Astrocyte (in vitro differentiated cells and primary cell): ENCODE measurements around the gene FAM117A. TPM values are rescaled to one million over a fixed set of nuclear protein-coding genes. Genes with fewer than 3 reads are reported as not detected.

Experiments used
- DNase-seq: peaks from one replicate; pipeline ENCODE4 v3.0.0-alpha.2; 2010; ENCODE audit warnings: low read depth
- FAIRE-seq: peaks from 2 replicates; lab custom pipeline; 2011; peaks lifted over from hg19 to GRCh38; lab: Jason Lieb, UNC
- H2AFZ ChIP-seq: 2 replicates; pipeline ENCODE4 v1.6.0; 2012; ENCODE audit warnings: low read depth, low read length, inconsistent platforms
- H3K27ac ChIP-seq: 2 replicates; pipeline ENCODE4 v1.5.1; 2011; ENCODE audit warnings: low read depth, low read length, inconsistent platforms
- H3K27me3 ChIP-seq: 2 replicates; pipeline ENCODE4 v1.6.0; 2011; ENCODE audit warnings: low read length, inconsistent platforms; ENCODE audit not compliant: insufficient read depth
- H3K36me3 ChIP-seq: 2 replicates; pipeline ENCODE4 v1.5.1; 2011; ENCODE audit warnings: low read length, inconsistent platforms; ENCODE audit not compliant: insufficient read depth
- H3K4me1 ChIP-seq: 2 replicates; pipeline ENCODE4 v1.5.1; 2011; ENCODE audit warnings: low read length, inconsistent platforms; ENCODE audit not compliant: insufficient read depth
- H3K4me2 ChIP-seq: 2 replicates; pipeline ENCODE4 v1.6.0; 2012; ENCODE audit warnings: low read length, inconsistent platforms
- H3K4me3 ChIP-seq: 2 replicates; pipeline ENCODE4 v1.5.1; 2011; ENCODE audit warnings: low read depth, mild to moderate bottlenecking, low read length, inconsistent platforms; ENCODE audit not compliant: insufficient read depth
- H3K79me2 ChIP-seq: 2 replicates; pipeline ENCODE4 v1.6.0; 2012; ENCODE audit warnings: mild to moderate bottlenecking, low read length, inconsistent platforms; ENCODE audit not compliant: insufficient read depth
- H3K9ac ChIP-seq: 2 replicates; pipeline ENCODE4 v1.6.0; 2012; ENCODE audit warnings: mild to moderate bottlenecking, low read length, inconsistent platforms
- H3K9me3 ChIP-seq: 2 replicates; pipeline ENCODE4 v1.5.1; 2012; ENCODE audit warnings: low read depth, mild to moderate bottlenecking, low read length, inconsistent platforms; ENCODE audit not compliant: insufficient read depth
- H4K20me1 ChIP-seq: 2 replicates; pipeline ENCODE4 v1.6.0; 2012; ENCODE audit warnings: low read length, inconsistent platforms; ENCODE audit not compliant: insufficient read depth
- H3K27ac Mint-ChIP-seq: one replicate; pipeline ENCODE4 v1.8.0; 2021; ENCODE audit warnings: mild to moderate bottlenecking, mixed read lengths; ENCODE audit not compliant: unreplicated experiment
- H3K27me3 Mint-ChIP-seq: one replicate; pipeline ENCODE4 v1.8.0; 2021; ENCODE audit warnings: low read depth, mixed read lengths; ENCODE audit not compliant: unreplicated experiment
- H3K36me3 Mint-ChIP-seq: one replicate; pipeline ENCODE4 v1.8.0; 2021; ENCODE audit warnings: low read depth, mixed read lengths; ENCODE audit not compliant: unreplicated experiment
- H3K4me1 Mint-ChIP-seq: one replicate; pipeline ENCODE4 v1.8.0; 2021; ENCODE audit warnings: low read depth, mixed read lengths; ENCODE audit not compliant: unreplicated experiment
- H3K4me3 Mint-ChIP-seq: one replicate; pipeline ENCODE4 v1.8.0; 2021; ENCODE audit warnings: mild to moderate bottlenecking, moderate library complexity, mixed read lengths; ENCODE audit not compliant: unreplicated experiment
- H3K9me3 Mint-ChIP-seq: one replicate; pipeline ENCODE4 v1.8.0; 2021; ENCODE audit warnings: mild to moderate bottlenecking, mixed read lengths; ENCODE audit not compliant: unreplicated experiment
- CTCF ChIP-seq: IDR thresholded peaks from 2 replicates; pipeline ENCODE4 v1.5.1; 2011; ENCODE audit warnings: low read depth, mild to moderate bottlenecking, inconsistent platforms, low read length, moderate library complexity; ENCODE audit not compliant: insufficient read depth
- EZH2 ChIP-seq: IDR thresholded peaks from 2 replicates; pipeline ENCODE4 v1.6.1; 2012; ENCODE audit warnings: mild to moderate bottlenecking, low read length, inconsistent platforms; ENCODE audit not compliant: insufficient read depth
- total RNA-seq: library from RNA; stranded (reverse); gene quantifications from 2 replicates; pipeline ENCODE4 v1.2.1, GENCODE V29; 2021

FAM117A gene
- total RNA-seq, 1 donor from 2014 or later: 8.0 TPM

DNA sequence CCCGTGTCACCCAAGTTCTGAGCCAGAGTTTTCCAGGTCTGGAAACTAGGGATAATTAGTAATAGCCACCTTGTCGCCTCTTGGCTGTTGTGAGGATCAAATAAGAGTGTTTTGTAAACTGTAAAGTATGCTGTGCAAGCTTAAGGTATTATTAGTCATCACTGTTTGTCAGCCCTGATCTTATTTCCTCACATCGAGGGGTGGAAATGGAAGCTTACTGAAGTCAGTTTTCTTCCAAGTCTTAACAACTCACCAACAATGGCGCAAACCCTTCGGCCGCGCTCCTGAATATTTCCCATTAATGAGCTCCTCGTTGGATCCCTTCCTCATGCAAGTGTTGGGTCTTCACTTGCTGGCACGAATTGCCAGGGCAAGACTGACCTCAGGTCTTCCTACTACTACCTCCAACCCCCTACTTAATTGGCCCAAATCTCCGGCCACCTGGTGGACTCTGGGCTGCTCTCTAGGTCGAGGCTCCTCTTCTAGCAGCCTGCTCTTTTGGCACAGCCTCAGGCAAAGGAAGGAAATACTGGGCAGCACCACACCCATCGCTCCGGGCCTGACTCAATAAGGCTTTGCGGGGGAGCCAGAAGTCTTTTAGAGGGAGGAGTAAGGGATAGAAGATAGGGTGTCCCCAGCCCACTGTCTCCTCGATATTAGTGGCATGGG is 55.3 kb downstream of the FAM117A start:
- peaks cover 11% of the 10 kb centered on the region for H3K36me3 Mint-ChIP-seq
- no peak for FAIRE-seq
- peaks cover 8% of the 10 kb centered on the region for H3K4me1 Mint-ChIP-seq
- Histone ChIP-seq H3K9me3 (no peaks in the 10 kb centered on the region), H3K79me2 (peaks cover 24% of the 10 kb centered on the region), H3K27me3 (no peaks in the 10 kb centered on the region), H3K4me2 (peak overlapping the region; percentile 97), H3K4me3 (peak overlapping the region; percentile 91), H4K20me1 (peaks cover 6% of the 10 kb centered on the region), H3K36me3 (peaks cover 20% of the 10 kb centered on the region), H3K4me1 (peaks cover 14% of the 10 kb centered on the region), H2AFZ (peak overlapping the region; percentile 87), H3K27ac (peak overlapping the region; percentile 22), H3K9ac (peak overlapping the region; percentile 96)
- TF ChIP-seq CTCF (no peak), EZH2 (no peak)
- H3K27ac Mint-ChIP-seq: peak overlapping the region; percentile 18
- no peaks in the 10 kb centered on the region for H3K9me3 Mint-ChIP-seq
- no peaks in the 10 kb centered on the region for H3K27me3 Mint-ChIP-seq
- DNase-seq: no peak
- H3K4me3 Mint-ChIP-seq: peak overlapping the region; percentile 97

DNA sequence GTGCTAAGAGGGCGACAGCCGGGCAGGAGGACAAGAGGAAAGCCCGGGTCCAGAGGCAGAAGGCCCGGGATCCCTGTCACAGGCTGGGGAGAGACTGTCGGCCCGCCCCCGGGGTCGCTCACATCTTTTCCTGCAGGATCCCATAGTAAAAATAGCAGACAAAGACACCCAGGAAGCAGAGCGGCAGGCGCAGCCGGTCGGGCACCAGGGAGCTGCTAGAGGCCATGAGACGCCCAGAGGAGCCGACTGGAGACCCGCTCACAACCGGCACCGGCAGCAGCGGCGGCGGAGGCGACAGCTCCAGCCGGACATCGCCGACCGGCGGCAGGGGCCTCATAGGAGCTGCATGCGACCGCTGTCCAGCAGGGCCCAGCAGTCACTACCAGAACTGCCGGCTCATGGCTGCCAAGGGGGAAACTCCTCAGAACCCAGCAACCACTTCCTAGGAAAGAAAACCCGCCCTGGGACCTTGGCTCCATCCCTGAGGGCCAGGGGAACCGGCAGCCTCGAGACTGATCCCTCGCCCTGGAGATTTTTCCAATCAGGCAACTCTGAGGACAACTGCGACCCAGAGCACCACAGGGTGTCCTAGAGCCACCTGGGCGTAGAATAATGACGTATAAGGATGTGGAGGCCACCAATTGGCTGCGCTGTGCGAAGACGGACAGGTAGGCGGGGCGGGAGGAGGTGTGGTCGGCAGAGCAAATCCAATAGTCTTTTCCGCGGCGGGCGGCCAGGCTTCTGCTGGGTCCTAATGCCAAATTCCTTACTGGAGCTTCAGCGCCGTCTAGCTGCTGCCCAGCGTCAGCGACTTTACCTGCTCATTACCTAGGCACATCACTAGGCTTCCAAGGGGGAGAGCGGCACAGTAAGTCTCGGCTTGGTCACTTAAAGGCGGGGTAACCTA is 56.1 kb downstream of the FAM117A start, which contains the start of gene SLC35B1:
Gene SLC35B1, minus strand, starts transcription at position 357 of the 907 bp plus-strand sequence. Its CDS starts 131 bp downstream, at position 226.
- H2AFZ ChIP-seq: peak within 1 kb of the TSS; percentile 87
- Mint-ChIP-seq H3K27ac (peak within 1 kb of the TSS; percentile 97), H3K4me1 (peaks cover 8% of the 10 kb centered on the region), H3K4me3 (peak within 1 kb of the TSS; percentile 97), H3K36me3 (peaks cover 11% of the 10 kb centered on the region), H3K9me3 (no peaks in the 10 kb centered on the region), H3K27me3 (no peaks in the 10 kb centered on the region)
- DNase-seq (peak; percentile 98), FAIRE-seq (no peak)
- H3K4me2 ChIP-seq: peak within 1 kb of the TSS; percentile 97
- no peaks in the 10 kb centered on the region for H3K27me3 ChIP-seq
- peak within 1 kb of the TSS; percentile 96 for H3K9ac ChIP-seq
- peaks cover 14% of the 10 kb centered on the region for H3K4me1 ChIP-seq
- peaks cover 6% of the 10 kb centered on the region for H4K20me1 ChIP-seq
- H3K27ac ChIP-seq: peak within 1 kb of the TSS; percentile 97
- TF ChIP-seq EZH2 (no peak), CTCF (peak; percentile 83)
- H3K79me2 ChIP-seq: peaks cover 24% of the 10 kb centered on the region
- H3K9me3 ChIP-seq: no peaks in the 10 kb centered on the region
- H3K36me3 ChIP-seq: peaks cover 27% of the 10 kb centered on the region
- H3K4me3 ChIP-seq: peak within 1 kb of the TSS; percentile 91
